Erythroblast (primary cell): ENCODE measurements around the gene CSF3R.
A peak's percentile ranks its signal among the peaks of the same experiment; 100 is the strongest.

Experiments used
- DNase-seq, 2 experiments: peaks; one replicate each; lab custom pipeline; 2025; lab: John Stamatoyannopoulos, UW
- GATA1 ChIP-seq: IDR thresholded peaks from 2 replicates; pipeline ENCODE4 v1.6.1; 2011; ENCODE audit warnings: low read depth, mild to moderate bottlenecking, control low read depth, low read length, moderate library complexity
- POLR2A ChIP-seq: IDR thresholded peaks from 2 replicates; pipeline ENCODE4 v1.6.1; 2011; ENCODE audit warnings: mild to moderate bottlenecking, low read length

The CSF3R gene

DNA sequence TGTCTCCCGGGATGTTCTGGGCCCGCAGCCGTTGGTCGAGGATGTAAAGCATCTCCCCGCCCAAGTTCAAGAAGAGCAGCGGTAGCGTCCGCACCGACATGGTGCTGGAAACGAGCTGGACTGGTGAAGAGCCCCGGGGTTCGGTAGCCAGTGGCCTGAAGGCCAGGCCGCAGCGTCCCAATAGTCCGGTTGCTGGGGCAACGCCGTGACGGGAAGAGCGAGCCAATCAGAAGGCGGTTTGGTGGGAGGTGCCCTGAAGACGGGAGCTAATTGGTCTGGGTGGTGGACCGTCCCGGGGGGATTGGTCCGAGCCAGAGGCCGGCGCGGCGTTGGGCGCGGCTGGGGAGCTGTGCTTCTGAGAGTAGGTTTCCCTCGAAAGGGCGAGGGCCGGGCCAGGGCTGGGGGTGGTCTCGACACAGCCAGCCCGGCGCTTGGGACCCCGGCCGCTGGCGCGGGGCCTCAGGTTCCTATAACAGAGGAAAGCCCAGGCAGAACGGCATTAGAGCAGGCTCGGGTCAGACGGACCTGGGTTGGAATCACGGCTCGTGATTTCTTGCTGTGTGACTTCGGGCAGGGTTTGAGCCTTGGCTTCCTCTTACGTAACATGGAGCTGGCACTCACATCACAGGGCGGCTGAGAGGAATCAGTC is 32.3 kb downstream of the CSF3R start, which contains the start of gene OSCP1:
Gene OSCP1, minus strand, starts transcription at position 182 of the 649 bp plus-strand sequence. Its CDS starts 82 bp downstream, at position 100.
- peak; percentile 95 to 96 for DNase-seq
- TF ChIP-seq POLR2A: peak; percentile 66
- no peak for TF ChIP-seq GATA1

DNA sequence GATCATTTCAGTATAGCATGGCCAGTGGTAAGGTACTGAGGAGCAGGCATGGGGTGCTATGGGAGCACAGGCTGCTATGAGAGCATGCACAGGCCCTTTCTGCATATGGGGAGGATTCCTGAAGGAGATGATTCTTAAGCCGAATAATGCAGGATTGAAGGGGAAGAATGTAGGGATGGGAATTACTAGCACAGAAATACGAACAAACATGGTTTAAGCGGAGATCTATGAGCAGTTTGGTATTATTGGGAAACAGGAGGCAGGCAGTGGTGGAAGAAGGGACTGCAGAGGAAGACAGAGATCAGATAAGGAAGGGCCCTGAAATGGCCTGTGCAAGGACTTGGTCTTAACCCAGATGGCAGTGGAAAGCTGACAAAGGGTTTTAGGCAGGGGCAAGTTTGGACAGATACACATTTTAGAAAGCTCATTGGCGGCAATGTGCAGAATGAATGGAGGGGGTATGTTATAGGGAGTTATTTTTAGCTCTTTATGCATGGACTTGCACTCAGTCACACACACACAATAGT is 34.1 kb downstream of the CSF3R start:
- no peak for TF ChIP-seq GATA1
- no peak for TF ChIP-seq POLR2A
- peak; percentile 50 to 63 for DNase-seq

GRCh38 chr1:36447450-36447849 is 35.3 kb downstream of the CSF3R start:
- no peak for DNase-seq
- TF ChIP-seq GATA1 (no peak), POLR2A (no peak)

- TF ChIP-seq POLR2A (no peak), GATA1 (no peak)
- DNase-seq: no peak
Measured at GRCh38 chr1:36446746-36447145, 36.0 kb downstream of the CSF3R start.

DNA sequence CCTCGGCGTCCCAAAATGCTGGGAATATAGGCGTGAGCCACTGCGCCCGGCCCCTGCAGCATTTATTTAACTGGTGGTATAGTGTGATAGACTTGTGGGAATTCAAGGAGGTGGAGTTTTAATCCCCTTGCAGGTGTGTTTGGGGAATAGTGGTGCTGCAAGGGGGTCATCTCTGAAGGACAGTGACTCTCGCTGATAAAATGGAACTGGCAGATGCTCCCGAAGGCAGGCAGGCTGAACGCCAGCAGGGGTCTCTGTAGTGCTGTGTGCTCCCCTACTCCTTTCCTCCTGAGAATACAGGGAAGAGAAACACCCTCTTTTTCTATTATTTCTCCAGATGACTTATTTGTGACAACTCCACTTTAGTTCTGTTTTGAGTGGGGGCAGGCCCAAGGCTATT is 36.4 kb downstream of the CSF3R start:
- TF ChIP-seq GATA1 (no peak), POLR2A (no peak)
- DNase-seq: peak; percentile 31 to 39

GRCh38 chr1:36443297-36443696 is 39.4 kb downstream of the CSF3R start:
- DNase-seq: no peak
- TF ChIP-seq GATA1 (no peak), POLR2A (no peak)

- DNase-seq: no peak
- TF ChIP-seq GATA1: no peak
- no peak for TF ChIP-seq POLR2A
Measured at GRCh38 chr1:36442337-36442736, 40.4 kb downstream of the CSF3R start.

DNA sequence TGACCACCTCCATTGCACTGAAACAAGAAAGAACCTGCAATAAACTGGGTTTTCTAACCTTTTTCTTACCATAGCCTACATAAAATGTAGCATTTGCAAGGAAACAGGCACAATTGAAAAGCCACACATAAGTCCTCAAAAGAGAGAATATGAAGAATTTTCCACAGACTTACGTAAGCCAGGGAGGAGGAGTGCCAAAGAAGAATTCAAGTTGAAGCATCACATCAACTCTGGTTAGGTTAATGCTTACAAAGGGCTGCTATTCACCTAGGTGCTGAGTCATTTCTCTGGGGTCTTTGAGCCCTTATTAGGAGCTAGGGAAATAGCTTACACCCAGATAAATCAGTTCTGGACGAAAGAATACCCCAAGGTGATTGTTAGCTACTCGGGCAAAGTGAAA is 42.1 kb downstream of the CSF3R start:
- DNase-seq: no peak
- TF ChIP-seq POLR2A (no peak), GATA1 (no peak)

DNA sequence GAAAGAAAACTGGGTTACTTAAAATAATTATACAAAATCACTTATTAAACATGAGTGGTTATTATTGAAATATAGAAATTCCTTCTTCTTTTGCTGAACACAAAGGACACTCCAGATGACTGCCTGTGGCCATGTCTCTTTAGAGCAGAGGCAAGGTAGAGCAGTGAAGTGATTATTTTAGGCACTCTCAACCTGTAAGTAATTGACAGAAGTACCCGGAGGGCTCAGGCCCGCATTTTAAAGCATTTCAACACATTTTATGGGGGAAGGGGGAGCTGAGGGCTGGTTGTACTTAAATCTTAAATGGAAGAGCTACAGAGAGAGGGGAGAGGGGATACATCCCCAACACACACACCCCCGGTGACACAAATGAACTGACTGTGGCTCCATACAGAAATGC is 42.7 kb downstream of the CSF3R start:
- TF ChIP-seq GATA1: no peak
- DNase-seq: no peak

DNA sequence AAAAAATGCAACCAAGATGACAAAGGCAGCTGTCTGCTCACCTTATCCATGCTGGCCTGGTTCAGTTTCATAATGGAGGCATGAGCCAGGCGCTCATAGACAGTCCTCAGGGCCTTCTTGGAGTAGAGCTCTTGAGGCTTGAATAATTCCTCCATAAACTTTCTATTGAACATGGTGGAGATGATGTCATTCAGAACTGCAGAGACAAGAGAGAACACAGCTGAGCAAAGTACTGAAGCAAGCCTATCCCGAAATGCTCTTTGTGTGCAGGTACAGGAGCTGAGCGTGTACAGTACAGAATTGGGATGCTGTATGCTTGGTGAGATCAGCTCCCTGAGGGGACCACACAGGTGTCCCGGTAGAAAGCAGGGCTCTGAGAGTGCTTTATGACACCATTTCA is 44.0 kb downstream of the CSF3R start:
- no peak for DNase-seq
- TF ChIP-seq POLR2A (no peak), GATA1 (no peak)

DNA sequence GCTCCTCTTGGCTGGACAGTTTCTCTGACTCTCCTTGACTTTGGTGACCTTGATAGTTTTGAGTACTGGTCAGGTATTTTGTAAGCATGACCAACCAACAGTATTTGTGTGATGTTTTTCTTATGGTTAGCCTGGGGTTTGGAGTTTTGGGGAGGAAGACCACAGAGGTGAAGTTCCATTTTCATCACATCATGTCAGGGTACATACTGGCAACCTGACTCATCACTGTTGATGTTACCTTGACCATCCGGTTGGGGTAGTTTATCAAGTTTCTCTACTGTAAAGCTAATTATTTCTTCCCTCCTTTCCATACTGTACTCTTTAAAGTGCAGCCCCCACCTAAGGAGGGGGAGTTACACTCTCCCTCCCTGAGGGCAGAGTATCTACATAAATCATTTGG is 45.9 kb downstream of the CSF3R start:
- TF ChIP-seq POLR2A (no peak), GATA1 (no peak)
- no peak for DNase-seq

DNA sequence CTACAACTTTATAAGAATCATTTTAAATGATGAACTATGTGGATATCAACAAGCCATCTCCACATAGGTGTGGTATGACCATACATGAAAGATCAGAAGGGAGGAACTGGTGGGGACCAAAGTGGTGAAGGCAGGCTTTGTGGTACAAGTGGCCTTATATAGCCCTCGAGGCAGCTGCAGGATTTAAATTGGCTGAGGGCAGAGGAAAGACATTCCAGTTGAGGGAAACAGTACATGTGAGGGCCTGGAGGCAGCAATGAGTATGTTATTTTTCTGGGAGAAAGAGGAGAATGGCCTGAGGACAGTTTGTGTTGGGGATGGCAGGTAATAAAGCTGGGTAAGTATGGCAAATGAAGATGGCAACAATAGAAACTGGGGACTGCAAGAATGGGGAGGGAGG is 49.6 kb downstream of the CSF3R start:
- TF ChIP-seq POLR2A: no peak
- no peak for TF ChIP-seq GATA1
- DNase-seq: no peak

- TF ChIP-seq GATA1: no peak
- no peak for TF ChIP-seq POLR2A
- DNase-seq: no peak
Measured at GRCh38 chr1:36432616-36433015, 50.1 kb downstream of the CSF3R start.

DNA sequence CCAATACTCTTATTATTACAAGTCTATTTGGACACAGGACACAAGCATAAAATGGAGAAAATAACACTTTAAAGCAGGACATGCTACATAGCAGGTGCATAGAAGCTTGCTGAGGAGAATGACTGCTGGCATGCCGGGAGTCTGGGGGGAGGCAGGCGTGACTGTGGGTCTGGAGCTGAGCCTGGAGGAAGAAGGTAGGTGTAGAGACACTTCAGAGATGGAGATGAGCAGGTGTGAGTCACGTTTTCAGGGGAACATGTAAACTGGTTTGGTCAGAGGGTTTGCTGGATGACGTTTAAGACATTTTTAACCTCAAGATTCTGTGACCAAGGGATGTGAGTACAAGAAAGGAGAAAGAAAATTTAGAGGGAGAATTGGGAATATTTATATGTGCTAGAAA is 56.9 kb downstream of the CSF3R start:
- no peak for DNase-seq
- TF ChIP-seq POLR2A (no peak), GATA1 (no peak)

DNA sequence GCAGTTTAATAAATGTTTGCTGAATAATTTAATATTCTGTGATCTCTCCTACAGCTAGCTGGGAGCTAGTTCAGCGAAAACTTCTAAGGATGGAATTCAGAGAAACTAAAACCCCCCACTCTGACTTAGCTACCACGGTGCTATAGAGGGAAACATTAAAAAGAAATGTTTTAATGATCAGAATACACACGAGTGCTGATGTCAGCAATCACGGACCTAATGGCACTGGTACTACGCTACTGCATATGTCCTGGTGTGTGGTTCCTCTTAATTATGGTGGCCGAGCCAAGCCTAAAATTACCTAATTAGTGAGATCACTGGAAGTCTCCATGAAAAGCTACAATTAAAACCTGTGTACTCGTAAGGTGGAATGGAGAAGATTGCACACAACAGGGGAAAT is 61.1 kb downstream of the CSF3R start:
- TF ChIP-seq GATA1 (no peak), POLR2A (no peak)
- DNase-seq: no peak
